ENCODE results near the gene ZNF750.

Gene ZNF750

GRCh38 chr17:82862737-82863382 is 23.0 kb upstream of the ZNF750 start:
- TF ChIP-seq, protein P1, sequence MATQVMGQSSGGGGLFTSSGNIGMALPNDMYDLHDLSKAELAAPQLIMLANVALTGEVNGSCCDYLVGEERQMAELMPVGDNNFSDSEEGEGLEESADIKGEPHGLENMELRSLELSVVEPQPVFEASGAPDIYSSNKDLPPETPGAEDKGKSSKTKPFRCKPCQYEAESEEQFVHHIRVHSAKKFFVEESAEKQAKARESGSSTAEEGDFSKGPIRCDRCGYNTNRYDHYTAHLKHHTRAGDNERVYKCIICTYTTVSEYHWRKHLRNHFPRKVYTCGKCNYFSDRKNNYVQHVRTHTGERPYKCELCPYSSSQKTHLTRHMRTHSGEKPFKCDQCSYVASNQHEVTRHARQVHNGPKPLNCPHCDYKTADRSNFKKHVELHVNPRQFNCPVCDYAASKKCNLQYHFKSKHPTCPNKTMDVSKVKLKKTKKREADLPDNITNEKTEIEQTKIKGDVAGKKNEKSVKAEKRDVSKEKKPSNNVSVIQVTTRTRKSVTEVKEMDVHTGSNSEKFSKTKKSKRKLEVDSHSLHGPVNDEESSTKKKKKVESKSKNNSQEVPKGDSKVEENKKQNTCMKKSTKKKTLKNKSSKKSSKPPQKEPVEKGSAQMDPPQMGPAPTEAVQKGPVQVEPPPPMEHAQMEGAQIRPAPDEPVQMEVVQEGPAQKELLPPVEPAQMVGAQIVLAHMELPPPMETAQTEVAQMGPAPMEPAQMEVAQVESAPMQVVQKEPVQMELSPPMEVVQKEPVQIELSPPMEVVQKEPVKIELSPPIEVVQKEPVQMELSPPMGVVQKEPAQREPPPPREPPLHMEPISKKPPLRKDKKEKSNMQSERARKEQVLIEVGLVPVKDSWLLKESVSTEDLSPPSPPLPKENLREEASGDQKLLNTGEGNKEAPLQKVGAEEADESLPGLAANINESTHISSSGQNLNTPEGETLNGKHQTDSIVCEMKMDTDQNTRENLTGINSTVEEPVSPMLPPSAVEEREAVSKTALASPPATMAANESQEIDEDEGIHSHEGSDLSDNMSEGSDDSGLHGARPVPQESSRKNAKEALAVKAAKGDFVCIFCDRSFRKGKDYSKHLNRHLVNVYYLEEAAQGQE (IDR thresholded peaks at IDR 0.05; ENCODE audit: low read depth), result no peak

DNA sequence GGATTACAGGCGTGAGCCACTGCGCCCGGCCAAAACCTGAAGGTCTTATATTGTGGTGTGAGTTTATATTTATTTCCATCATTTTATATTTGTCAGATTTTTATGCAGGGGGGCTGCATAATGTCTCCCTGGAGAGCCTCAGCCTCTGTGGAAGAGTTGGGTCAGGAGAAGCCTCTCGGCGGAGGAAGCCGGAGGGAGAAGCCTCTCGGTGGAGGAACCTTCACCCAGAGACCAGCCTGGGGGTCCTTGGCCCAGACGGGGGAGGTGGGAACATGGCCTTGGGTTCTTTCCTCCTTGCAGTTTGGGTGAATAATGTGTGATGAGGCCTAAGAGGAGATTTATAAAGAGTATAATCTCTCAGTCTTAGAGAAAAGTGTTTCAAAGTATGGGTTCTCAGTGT is 22.4 kb upstream of the ZNF750 start:
- TF ChIP-seq TCF12 (IDR thresholded peaks at IDR 0.05; ENCODE audit: low read depth), result no peak

- TF ChIP-seq ZBTB7A (IDR thresholded peaks at IDR 0.05; ENCODE audit: low read depth), result no peak
- TF ChIP-seq YY1 (IDR thresholded peaks at IDR 0.05; ENCODE audit: low read depth), result no peak
- no peak for TF ChIP-seq EP300 (IDR thresholded peaks at IDR 0.05; ENCODE audit: borderline replicate concordance)
- no peak for TF ChIP-seq RAD21 (IDR thresholded peaks at IDR 0.05; ENCODE audit: low read depth)
- TF ChIP-seq NFIC (IDR thresholded peaks at IDR 0.05), result no peak
- TF ChIP-seq, protein P2, sequence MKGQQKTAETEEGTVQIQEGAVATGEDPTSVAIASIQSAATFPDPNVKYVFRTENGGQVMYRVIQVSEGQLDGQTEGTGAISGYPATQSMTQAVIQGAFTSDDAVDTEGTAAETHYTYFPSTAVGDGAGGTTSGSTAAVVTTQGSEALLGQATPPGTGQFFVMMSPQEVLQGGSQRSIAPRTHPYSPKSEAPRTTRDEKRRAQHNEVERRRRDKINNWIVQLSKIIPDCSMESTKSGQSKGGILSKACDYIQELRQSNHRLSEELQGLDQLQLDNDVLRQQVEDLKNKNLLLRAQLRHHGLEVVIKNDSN (IDR thresholded peaks at IDR 0.05), result no peak
- TF ChIP-seq MAX (IDR thresholded peaks at IDR 0.05), result no peak
- TF ChIP-seq CEBPB (IDR thresholded peaks at IDR 0.05), result no peak
- TF ChIP-seq EGR1 (IDR thresholded peaks at IDR 0.05), result no peak
- no peak for TF ChIP-seq TCF12 (IDR thresholded peaks at IDR 0.05; ENCODE audit: low read depth)
- TF ChIP-seq CREB1 (IDR thresholded peaks at IDR 0.05; ENCODE audit: low read depth), result no peak
- TF ChIP-seq, protein P1 (IDR thresholded peaks at IDR 0.05; ENCODE audit: low read depth), result no peak
- TF ChIP-seq TAF1 (IDR thresholded peaks at IDR 0.05; ENCODE audit: low read depth), result no peak
- TF ChIP-seq FOXM1 (IDR thresholded peaks at IDR 0.05; ENCODE audit: borderline replicate concordance, low read depth), result no peak
- no peak for TF ChIP-seq TEAD4 (IDR thresholded peaks at IDR 0.05)
These were observed 21.6 kb upstream of the ZNF750 start for GRCh38 chr17:82861393-82861775.

DNA sequence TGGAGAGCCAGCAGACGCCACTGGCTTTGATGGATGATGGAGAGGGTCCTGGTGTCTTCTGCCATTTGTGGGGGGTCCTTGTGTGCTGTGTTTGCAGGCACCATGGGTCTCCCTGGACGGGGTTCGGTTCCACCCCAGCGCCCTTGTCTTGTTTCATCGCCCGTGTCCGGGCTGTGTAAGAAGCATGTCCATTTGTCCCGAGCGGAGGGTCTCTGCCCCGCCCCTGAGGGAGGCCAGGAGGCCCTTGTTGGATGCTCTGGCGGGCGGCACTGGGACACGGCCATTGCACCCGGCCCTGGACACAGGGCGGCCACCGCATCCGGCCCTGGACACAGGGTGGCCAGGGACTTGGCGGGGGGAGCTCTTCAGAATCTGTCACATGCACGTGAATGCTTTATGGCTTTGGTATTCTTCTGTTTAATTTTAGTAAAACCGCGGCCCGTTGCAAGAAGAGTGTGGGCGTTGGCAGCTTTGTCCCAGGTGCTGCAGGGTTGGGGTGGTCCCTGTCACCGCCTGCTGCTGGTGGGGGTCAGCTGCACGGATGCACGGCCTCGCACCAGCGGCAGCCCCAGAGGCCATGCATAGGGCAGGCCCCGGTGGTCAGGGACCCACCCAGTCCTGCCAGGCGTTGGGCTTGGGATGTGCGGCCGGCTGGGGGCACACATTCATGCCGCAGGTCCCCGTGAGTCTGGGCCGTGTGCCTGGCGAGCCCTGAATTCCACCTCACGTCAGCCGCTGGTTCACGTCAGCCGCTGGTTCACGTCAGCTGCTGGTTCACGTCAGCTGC is 21.0 kb upstream of the ZNF750 start:
- no peak for TF ChIP-seq EP300 (IDR thresholded peaks at IDR 0.05; ENCODE audit: borderline replicate concordance)
- peak; percentile 20 for TF ChIP-seq ZBTB7A (IDR thresholded peaks at IDR 0.05; ENCODE audit: low read depth)
- TF ChIP-seq FOXM1 (IDR thresholded peaks at IDR 0.05; ENCODE audit: borderline replicate concordance, low read depth), result no peak
- no peak for TF ChIP-seq MAX (IDR thresholded peaks at IDR 0.05)
- no peak for TF ChIP-seq TEAD4 (IDR thresholded peaks at IDR 0.05)

- TF ChIP-seq EGR1 (IDR thresholded peaks at IDR 0.05) (peak; percentile 40; the same call in 1 of the 2 replicates), CEBPB (IDR thresholded peaks at IDR 0.05) (no peak; the same call in 1 of the 2 replicates), NFIC (IDR thresholded peaks at IDR 0.05) (peak; percentile 40), YY1 (IDR thresholded peaks at IDR 0.05; ENCODE audit: low read depth) (0 out of 2 replicates have a peak, but pooled peaks have one; percentile 44), CREB1 (IDR thresholded peaks at IDR 0.05; ENCODE audit: low read depth) (no peak), EP300 (IDR thresholded peaks at IDR 0.05; ENCODE audit: borderline replicate concordance) (0 out of 2 replicates have a peak, but pooled peaks have one; percentile 43), TEAD4 (IDR thresholded peaks at IDR 0.05) (peak; percentile 47), FOXM1 (IDR thresholded peaks at IDR 0.05; ENCODE audit: borderline replicate concordance, low read depth) (no peak), RAD21 (IDR thresholded peaks at IDR 0.05; ENCODE audit: low read depth) (no peak), ZBTB7A (IDR thresholded peaks at IDR 0.05; ENCODE audit: low read depth) (peak; percentile 83), TAF1 (IDR thresholded peaks at IDR 0.05; ENCODE audit: low read depth) (no peak), MAX (IDR thresholded peaks at IDR 0.05) (peak; percentile 78), TCF12 (IDR thresholded peaks at IDR 0.05; ENCODE audit: low read depth) (peak; percentile 83)
- TF ChIP-seq, protein P1 (IDR thresholded peaks at IDR 0.05; ENCODE audit: low read depth), result no peak
- TF ChIP-seq, protein P2 (IDR thresholded peaks at IDR 0.05), result peak; percentile 30; the same call in 1 of the 2 replicates
These were observed 19.9 kb upstream of the ZNF750 start for GRCh38 chr17:82859431-82860403.
